VCaP (cell line): ENCODE measurements around the gene SDR39U1.
A peak's percentile ranks its signal among the peaks of the same experiment; 100 is the strongest.
"Not testable (repeated sequence)": the region's sequence is repeated elsewhere in the genome, so short reads cannot be mapped to it uniquely, and the experiment has no call there.

Experiments used
- H3K27ac ChIP-seq: fragments of 450-650 bp; 2 replicates; pipeline ENCODE4 v1.5.1; 2017
- CTCF ChIP-seq: fragments of 450-650 bp; conservative IDR thresholded peaks from 2 replicates; pipeline ENCODE4 v1.5.1; 2017; ENCODE audit warnings: mild to moderate bottlenecking, moderate library complexity

Gene SDR39U1

GRCh38 chr14:24442240-24443052 lies at the start of gene SDR39U1:
Gene SDR39U1 (minus strand): TSS chr14:24442776. CDS start chr14:24442769, 7 bp downstream.
- peak within 1 kb of the TSS; percentile 96 for H3K27ac ChIP-seq
- no peak for TF ChIP-seq CTCF

GRCh38 chr14:24491586-24492408 lies 49.2 kb upstream of the SDR39U1 start:
- not testable (repeated sequence) for H3K27ac ChIP-seq

- H3K27ac ChIP-seq, result no peak overlapping the region
- no peak for TF ChIP-seq CTCF
Observed at GRCh38 chr14:24483604-24484252, 41.2 kb upstream of the SDR39U1 start.

GRCh38 chr14:24482699-24483303 lies 40.2 kb upstream of the SDR39U1 start:
- H3K27ac ChIP-seq, result not testable (repeated sequence)

GRCh38 chr14:24481622-24482324 lies 39.2 kb upstream of the SDR39U1 start:
- TF ChIP-seq CTCF, result peak; percentile 83
- H3K27ac ChIP-seq, result no peak overlapping the region

GRCh38 chr14:24479999-24480398 lies 37.4 kb upstream of the SDR39U1 start:
- H3K27ac ChIP-seq, result not testable (repeated sequence)

- no peak overlapping the region for H3K27ac ChIP-seq
- no peak for TF ChIP-seq CTCF
Observed at GRCh38 chr14:24475261-24475660, 32.7 kb upstream of the SDR39U1 start.

- TF ChIP-seq CTCF, result no peak
- no peak overlapping the region for H3K27ac ChIP-seq
Observed at GRCh38 chr14:24473211-24473610, 30.6 kb upstream of the SDR39U1 start.

GRCh38 chr14:24470450-24470849 lies 27.9 kb upstream of the SDR39U1 start:
- H3K27ac ChIP-seq, result not testable (repeated sequence)
